Uterus (tissue), 4 donors: ENCODE data around the gene MEIS1. TPM values are rescaled to one million over a fixed set of nuclear protein-coding genes. Genes with fewer than 3 reads are reported as not detected.

ENCODE experiments used
- DNase-seq, 2 donors: peaks; one replicate each; pipeline ENCODE4 v3.0.0-alpha.2; 2019 to 2020
- H3K27ac ChIP-seq, 2 donors: fragments of 200-600 bp; sonication (generic); 1 replicate in 1 of 2; 2 replicates in 1 of 2; pipeline ENCODE4 v1.5.1; 2016 to 2018
- H3K27me3 ChIP-seq, 2 donors: fragments of 200-600 bp; sonication (generic); one replicate each; pipeline ENCODE4 v1.5.1; 2018 to 2019; ENCODE audit warnings: control low read depth in 1 of 2
- H3K36me3 ChIP-seq, 2 donors: fragments of 200-600 bp; sonication (generic); one replicate each; pipeline ENCODE4 v1.5.1; 2019; ENCODE audit warnings: control low read depth in 1 of 2
- H3K4me1 ChIP-seq, 2 donors: fragments of 200-600 bp; sonication (generic); one replicate each; pipeline ENCODE4 v1.5.1; 2018 to 2019; ENCODE audit warnings: control low read depth in 1 of 2
- H3K4me3 ChIP-seq, 2 donors: fragments of 200-600 bp; sonication (generic); 1 replicate in 1 of 2; 2 replicates in 1 of 2; pipeline ENCODE4 v1.5.1; 2018 to 2019; ENCODE audit warnings: mild to moderate bottlenecking in 1 of 2
- H3K9me3 ChIP-seq, 2 donors: fragments of 200-600 bp; sonication (generic); one replicate each; pipeline ENCODE4 v1.5.1; 2019; ENCODE audit warnings: control low read depth in 1 of 2
- POLR2A ChIP-seq, 2 donors: fragments of 450-650 bp; IDR thresholded peaks; one replicate each; pipeline ENCODE4 v1.6.1; 2016; ENCODE audit warnings: antibody characterized with exemption in 2 of 2, mild to moderate bottlenecking in 1 of 2, moderate library complexity in 1 of 2
- intact Hi-C: fragments of 100-400 bp; cut with DNase I; formaldehyde crosslinking; loops from one replicate; pipeline ENCODE4 v1.15.1; 2023; ENCODE audit warnings: low total_unique reads
- total RNA-seq, 4 donors: library from RNA; depleted of rRNA in 3 of 4; stranded (reverse); fragments of >200 nt in 3 of 4; gene quantifications; one replicate each; pipeline versions ENCODE4 v1.1.0 to v1.2.4, GENCODE V29; 2014 to 2023
- TF ChIP-seq, protein P1 (sequence below), 4 experiments: fragments of 200-600 bp in 2 of 4; fragments of 450-650 bp in 2 of 4; sonication (generic) in 2 of 4; IDR thresholded peaks; one replicate each; pipeline ENCODE4 v1.5.1; 2016 to 2019; ENCODE audit warnings: antibody characterized with exemption in 4 of 4, mild to moderate bottlenecking in 2 of 4, moderate library complexity in 1 of 4
- donor health status: DM: yes; HTN: yes; CAD: no.

The MEIS1 gene
- total RNA-seq, 4 donors from 2014 or later, result 110 to 418 (median 233) TPM

DNA sequence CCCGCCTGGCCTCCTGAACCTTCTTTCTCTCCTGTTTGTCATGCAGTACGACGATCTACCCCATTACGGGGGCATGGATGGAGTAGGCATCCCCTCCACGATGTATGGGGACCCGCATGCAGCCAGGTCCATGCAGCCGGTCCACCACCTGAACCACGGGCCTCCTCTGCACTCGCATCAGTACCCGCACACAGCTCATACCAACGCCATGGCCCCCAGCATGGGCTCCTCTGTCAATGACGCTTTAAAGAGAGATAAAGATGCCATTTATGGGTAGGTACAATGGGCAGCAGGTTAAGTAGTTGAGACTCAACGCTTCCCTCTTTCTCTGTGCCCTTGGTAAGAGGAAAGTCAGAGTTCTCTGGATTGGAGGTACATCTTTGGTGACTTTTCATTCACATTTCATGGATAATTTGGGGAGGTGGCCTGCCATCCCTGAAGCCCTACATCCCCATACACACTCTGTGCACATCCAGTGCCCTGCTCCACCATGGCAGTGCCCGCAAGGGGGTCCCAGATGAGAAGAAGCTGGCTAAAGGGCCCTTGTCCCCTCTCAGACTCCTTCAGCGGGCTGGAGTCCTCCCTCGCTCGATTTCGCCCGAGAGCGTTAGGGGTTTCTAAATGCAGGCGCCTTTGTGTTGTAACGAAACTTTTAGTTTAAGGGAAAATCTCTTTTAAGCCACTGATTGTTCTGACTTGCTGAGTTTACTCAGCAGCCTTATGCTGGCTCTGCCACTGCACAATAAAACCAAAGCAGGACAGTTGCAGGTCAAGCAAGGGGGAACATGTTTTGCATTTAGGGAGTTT, 3.0 kb downstream of the MEIS1 start:
- Histone ChIP-seq H3K36me3 (no peaks in the 10 kb centered on the region), H3K27ac (peak overlapping the region; percentile 96 to 100), H3K27me3 (no peaks in the 10 kb centered on the region), H3K4me1 (no peaks in the 10 kb centered on the region), H3K9me3 (no peaks in the 10 kb centered on the region), H3K4me3 (peak overlapping the region; percentile 80 to 97)
- TF ChIP-seq, protein P1, sequence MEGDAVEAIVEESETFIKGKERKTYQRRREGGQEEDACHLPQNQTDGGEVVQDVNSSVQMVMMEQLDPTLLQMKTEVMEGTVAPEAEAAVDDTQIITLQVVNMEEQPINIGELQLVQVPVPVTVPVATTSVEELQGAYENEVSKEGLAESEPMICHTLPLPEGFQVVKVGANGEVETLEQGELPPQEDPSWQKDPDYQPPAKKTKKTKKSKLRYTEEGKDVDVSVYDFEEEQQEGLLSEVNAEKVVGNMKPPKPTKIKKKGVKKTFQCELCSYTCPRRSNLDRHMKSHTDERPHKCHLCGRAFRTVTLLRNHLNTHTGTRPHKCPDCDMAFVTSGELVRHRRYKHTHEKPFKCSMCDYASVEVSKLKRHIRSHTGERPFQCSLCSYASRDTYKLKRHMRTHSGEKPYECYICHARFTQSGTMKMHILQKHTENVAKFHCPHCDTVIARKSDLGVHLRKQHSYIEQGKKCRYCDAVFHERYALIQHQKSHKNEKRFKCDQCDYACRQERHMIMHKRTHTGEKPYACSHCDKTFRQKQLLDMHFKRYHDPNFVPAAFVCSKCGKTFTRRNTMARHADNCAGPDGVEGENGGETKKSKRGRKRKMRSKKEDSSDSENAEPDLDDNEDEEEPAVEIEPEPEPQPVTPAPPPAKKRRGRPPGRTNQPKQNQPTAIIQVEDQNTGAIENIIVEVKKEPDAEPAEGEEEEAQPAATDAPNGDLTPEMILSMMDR (IDR thresholded peaks at IDR 0.05), result no peak
- no peak for TF ChIP-seq POLR2A (IDR thresholded peaks at IDR 0.05)
- intact Hi-C loops, result loop anchor here (10.0 kb wide), 1 partner anchor 1207 kb away; no protein-coding TSS in a partner anchor
- peak; percentile 24 to 27 for DNase-seq

DNA sequence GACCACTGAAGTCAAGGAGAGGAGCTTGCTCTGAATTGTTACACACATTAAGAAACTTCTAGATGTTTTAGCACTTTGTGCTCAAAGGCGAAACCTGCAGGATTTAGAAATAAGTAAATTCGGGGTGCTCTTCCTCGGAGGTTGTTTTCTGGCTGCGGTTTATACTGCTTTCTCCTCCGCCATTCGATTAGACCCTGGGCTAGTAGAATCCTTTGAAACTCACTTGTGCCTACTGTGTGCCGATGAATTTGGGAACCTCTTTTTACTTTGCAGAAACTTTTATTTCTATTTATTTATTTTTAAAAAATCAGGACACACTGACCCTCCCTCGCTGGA, 3.5 kb downstream of the MEIS1 start:
- no peak for DNase-seq
- no peaks in the 10 kb centered on the region for H3K27me3 ChIP-seq
- peak overlapping the region; percentile 80 to 97 for H3K4me3 ChIP-seq
- no peaks in the 10 kb centered on the region for H3K9me3 ChIP-seq
- no peak for TF ChIP-seq POLR2A (IDR thresholded peaks at IDR 0.05)
- TF ChIP-seq, protein P1 (IDR thresholded peaks at IDR 0.05), result no peak
- no peaks in the 10 kb centered on the region for H3K36me3 ChIP-seq
- peak overlapping the region; percentile 96 to 100 for H3K27ac ChIP-seq
- no peaks in the 10 kb centered on the region for H3K4me1 ChIP-seq
- intact Hi-C loops, result loop anchor here (10.0 kb wide), 1 partner anchor 1206 kb away; no protein-coding TSS in a partner anchor

DNA sequence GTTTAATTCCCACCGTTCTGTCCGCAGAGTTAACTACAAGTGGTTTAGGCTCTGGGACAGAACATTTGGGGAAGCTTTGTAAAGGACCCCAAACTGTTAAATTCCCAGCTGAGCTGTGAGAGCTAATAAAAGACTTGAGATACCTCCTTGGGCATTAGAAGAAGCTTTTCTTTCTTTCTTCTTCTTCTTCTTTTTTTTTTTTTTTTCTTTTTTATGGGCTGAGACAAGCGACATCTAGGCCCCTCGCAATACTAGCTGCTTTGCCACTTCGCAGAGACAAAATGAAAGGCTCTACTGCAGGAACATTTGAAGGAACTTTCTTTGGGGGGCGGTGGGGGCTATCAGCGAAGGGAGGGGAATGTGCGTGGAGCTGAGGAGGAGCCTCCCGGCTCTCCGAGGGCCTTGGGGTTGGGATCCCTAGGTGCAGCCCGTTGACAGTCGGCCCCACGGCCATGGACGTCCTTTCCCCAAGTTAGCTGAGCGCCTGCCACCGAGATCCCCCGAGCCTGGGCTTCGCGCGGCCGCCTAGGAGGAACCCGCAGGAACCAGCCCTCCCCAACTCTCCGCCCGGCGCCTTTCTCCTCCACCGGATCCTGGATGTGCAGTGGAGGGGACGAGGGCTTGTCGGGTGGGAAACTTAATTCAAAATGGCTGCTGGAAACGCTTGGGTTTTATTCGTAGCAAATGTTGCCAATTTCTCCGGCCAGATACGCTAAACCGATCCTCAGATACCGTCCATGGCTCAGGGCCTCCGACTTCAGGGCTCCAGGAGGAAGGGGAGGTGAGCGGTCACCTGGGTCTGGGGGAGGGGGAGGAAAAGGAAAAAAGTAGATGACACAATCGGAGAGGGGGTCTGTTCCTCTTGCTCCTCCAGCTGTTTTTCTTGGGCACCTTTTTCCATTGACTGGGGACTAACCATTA, 4.2 kb downstream of the MEIS1 start:
- intact Hi-C loops, result loop anchor here (10.0 kb wide), 1 partner anchor 1206 kb away; no protein-coding TSS in a partner anchor
- no peak for DNase-seq

DNA sequence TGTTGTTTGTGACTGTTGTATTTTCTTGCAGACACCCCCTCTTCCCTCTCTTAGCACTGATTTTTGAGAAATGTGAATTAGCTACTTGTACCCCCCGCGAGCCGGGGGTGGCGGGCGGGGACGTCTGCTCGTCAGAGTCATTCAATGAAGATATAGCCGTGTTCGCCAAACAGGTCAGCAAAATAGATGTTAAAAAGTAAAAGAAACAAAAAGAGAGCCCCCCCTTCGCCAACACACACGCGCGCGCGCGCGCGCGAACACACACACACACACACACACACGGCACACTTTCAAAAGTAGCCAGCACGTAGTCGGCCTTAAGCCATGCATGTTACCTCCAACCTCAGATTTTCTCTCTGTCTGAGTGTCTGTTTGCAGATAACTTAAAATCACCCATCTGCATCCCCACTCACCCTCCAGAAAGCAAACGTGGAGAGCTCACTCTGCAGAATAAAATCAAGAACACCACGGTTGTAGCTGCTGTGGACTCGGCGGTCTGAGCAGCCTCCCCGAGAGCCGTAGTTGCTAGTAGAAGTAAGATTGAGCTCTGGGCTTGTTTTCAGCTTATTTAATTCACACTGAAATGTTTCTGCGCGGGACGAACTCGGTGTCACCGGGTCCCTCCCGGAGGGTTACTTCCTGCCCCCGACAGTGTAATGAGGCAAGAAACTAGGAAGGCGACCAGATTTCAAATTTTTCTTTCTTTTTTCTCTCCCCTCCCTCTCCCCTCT, 5.1 kb downstream of the MEIS1 start:
- intact Hi-C loops, result loop anchor here (2.0 to 10.0 kb wide), 2 partner anchors 253 to 1205 kb away; no protein-coding TSS in a partner anchor
- no peaks in the 10 kb centered on the region for H3K27me3 ChIP-seq
- peak overlapping the region; percentile 80 to 97 for H3K4me3 ChIP-seq
- peak overlapping the region; percentile 96 to 100 for H3K27ac ChIP-seq
- TF ChIP-seq POLR2A (IDR thresholded peaks at IDR 0.05), result no peak
- TF ChIP-seq, protein P1 (IDR thresholded peaks at IDR 0.05), result no peak
- H3K4me1 ChIP-seq, result no peaks in the 10 kb centered on the region
- H3K36me3 ChIP-seq, result no peaks in the 10 kb centered on the region
- DNase-seq, result no peak
- no peaks in the 10 kb centered on the region for H3K9me3 ChIP-seq

More for the DNA sequence above, 4.2 kb downstream of the MEIS1 start:
- Histone ChIP-seq H3K4me1 (no peaks in the 10 kb centered on the region), H3K4me3 (peak overlapping the region; percentile 80 to 97), H3K9me3 (no peaks in the 10 kb centered on the region), H3K27ac (peak overlapping the region; percentile 96 to 100), H3K27me3 (no peaks in the 10 kb centered on the region), H3K36me3 (no peaks in the 10 kb centered on the region)
- no peak for TF ChIP-seq POLR2A (IDR thresholded peaks at IDR 0.05)
- TF ChIP-seq, protein P1 (IDR thresholded peaks at IDR 0.05), result no peak
